B cell (primary cell): Measurements from ENCODE around the gene CCDC8. TPM values are rescaled to one million over a fixed set of nuclear protein-coding genes. Genes with fewer than 3 reads are reported as not detected.

ENCODE experiments used
- ATAC-seq: fragments of 200-7000 bp; cut with Tn5 transposase; one replicate; pipeline ENCODE4 v1.10.0; 2021; ENCODE audit warnings: low read depth, mild to moderate bottlenecking, moderate number of reproducible peaks, moderate library complexity
- CTCF ChIA-PET: fragments of 350-600 bp; sonication (Branson Sonifier 250); formaldehyde crosslinking; loops from one replicate; lab custom pipeline; 2021; ENCODE audit warnings: antibody characterized with exemption, inconsistent platforms; lab: Charles Lee
- POLR2A ChIA-PET: fragments of 350-600 bp; sonication (Branson Sonifier 250); formaldehyde crosslinking; loops from one replicate; lab custom pipeline; 2021; ENCODE audit warnings: antibody characterized with exemption; lab: Charles Lee
- DNase-seq: peaks from one replicate; pipeline ENCODE4 v3.0.0; 2013
- H2AFZ ChIP-seq: 2 replicates; pipeline ENCODE4 v1.6.1; 2012; ENCODE audit warnings: mild to moderate bottlenecking, low read depth, low read length; ENCODE audit not compliant: insufficient read depth, poor library complexity, severe bottlenecking
- H3K27ac ChIP-seq, 2 donors: 1 replicate in 1 of 2; 2 replicates in 1 of 2; pipeline ENCODE4 v1.5.1; 2012 to 2013; ENCODE audit warnings: low read length in 2 of 2, mild to moderate bottlenecking in 2 of 2, moderate library complexity in 1 of 2
- H3K27me3 ChIP-seq, 4 experiments: fragments of 200-600 bp in 1 of 4; sonication (generic) in 1 of 4; replicated peaks in 1 of 4; 1 replicate in 2 of 4; 2 replicates in 2 of 4; pipeline versions ENCODE4 v1.6.1 to v1.7.0; 2013 to 2016; ENCODE audit warnings: low read length in 3 of 4, mild to moderate bottlenecking in 2 of 4, mixed read lengths in 1 of 4, moderate library complexity in 1 of 4; ENCODE audit not compliant: insufficient read depth in 4 of 4, control insufficient read depth in 3 of 4; ENCODE audit errors: control extremely low read depth in 1 of 4
- H3K36me3 ChIP-seq, 2 experiments: replicated peaks in 1 of 2; 1 replicate in 1 of 2; 2 replicates in 1 of 2; pipeline versions ENCODE4 v1.6.1 to v1.7.1; 2013; ENCODE audit warnings: low read length in 1 of 2; ENCODE audit not compliant: insufficient read depth in 2 of 2, control insufficient read depth in 1 of 2; ENCODE audit errors: control extremely low read depth in 1 of 2, extremely low read depth in 1 of 2
- H3K4me1 ChIP-seq, 2 donors: fragments of 200-600 bp in 1 of 2; sonication (generic) in 1 of 2; 1 replicate in 1 of 2; 2 replicates in 1 of 2; pipeline versions ENCODE4 v1.5.1 to v1.6.1; 2013 to 2017; ENCODE audit warnings: low read length in 2 of 2; ENCODE audit not compliant: control insufficient read depth in 2 of 2, insufficient read depth in 2 of 2
- H3K4me2 ChIP-seq: replicated peaks from 2 replicates; pipeline ENCODE3; 2012; ENCODE audit warnings: mild to moderate bottlenecking, low read depth, low read length; ENCODE audit not compliant: poor library complexity, severe bottlenecking
- H3K4me3 ChIP-seq, 5 experiments: fragments of 200-600 bp in 1 of 5; sonication (generic) in 1 of 5; 1 replicate in 3 of 5; 2 replicates in 2 of 5; pipeline versions ENCODE4 v1.5.1 to v1.7.0; 2011 to 2016; ENCODE audit warnings: low read length in 4 of 5, mild to moderate bottlenecking in 4 of 5, low read depth in 2 of 5, control low read depth in 1 of 5, moderate library complexity in 1 of 5; ENCODE audit not compliant: insufficient read depth in 1 of 5; ENCODE audit errors: control extremely low read depth in 1 of 5, extremely low read depth in 1 of 5
- H3K79me2 ChIP-seq: fragments of 200-600 bp; sonication (generic); one replicate; pipeline ENCODE4 v1.6.0; 2016; ENCODE audit warnings: low read length; ENCODE audit not compliant: control insufficient read depth, insufficient read depth
- H3K9ac ChIP-seq: fragments of 200-600 bp; sonication (generic); 2 replicates; pipeline ENCODE4 v1.6.1; 2017; ENCODE audit warnings: mild to moderate bottlenecking, low read length, moderate library complexity
- H3K9me3 ChIP-seq, 3 donors: one replicate each; pipeline versions ENCODE4 v1.6.1 to v1.7.1; 2013; ENCODE audit warnings: low read length in 2 of 3; ENCODE audit not compliant: control insufficient read depth in 2 of 3, insufficient read depth in 1 of 3; ENCODE audit errors: control extremely low read depth in 1 of 3
- H4K20me1 ChIP-seq: 2 replicates; pipeline ENCODE4 v1.6.0; 2012; ENCODE audit warnings: mild to moderate bottlenecking, low read length; ENCODE audit not compliant: insufficient read depth, control insufficient read depth, poor library complexity, severe bottlenecking
- H3K27ac Mint-ChIP-seq: one replicate; pipeline ENCODE4 v1.8.0; 2021; ENCODE audit warnings: mixed read lengths
- H3K27me3 Mint-ChIP-seq: one replicate; pipeline ENCODE4 v1.8.0; 2021; ENCODE audit warnings: mixed read lengths
- H3K4me1 Mint-ChIP-seq: one replicate; pipeline ENCODE4 v1.8.0; 2021; ENCODE audit warnings: mixed read lengths
- H3K4me3 Mint-ChIP-seq: one replicate; pipeline ENCODE4 v1.8.0; 2021; ENCODE audit warnings: mixed read lengths
- H3K9me3 Mint-ChIP-seq: one replicate; pipeline ENCODE4 v1.8.0; 2022; ENCODE audit warnings: mixed read lengths; ENCODE audit not compliant: insufficient read depth
- CTCF ChIP-seq: fragments of 200-600 bp; IDR thresholded peaks from one replicate; pipeline ENCODE4 v1.8.0; 2022; ENCODE audit warnings: antibody characterized with exemption, mild to moderate bottlenecking
- EZH2 ChIP-seq: IDR thresholded peaks from 2 replicates; pipeline ENCODE4 v1.6.1; 2012; ENCODE audit warnings: borderline replicate concordance, low read depth, mild to moderate bottlenecking, moderate library complexity, low read length; ENCODE audit not compliant: insufficient read depth, poor library complexity, severe bottlenecking
- WGBS: methylation state at CpG from one replicate; pipeline ENCODE4 v1.1.5; 2013; ENCODE audit warnings: missing lambda C conversion rate; ENCODE audit not compliant: insufficient coverage; 5-methylcytosine and 5-hydroxymethylcytosine counted together
- intact Hi-C: fragments of 100-400 bp; cut with micrococcal nuclease; formaldehyde crosslinking; loops from one replicate; pipeline ENCODE4 v1.10.0; 2022
- polyA plus RNA-seq: library from polyadenylated mRNA; depleted of rRNA; stranded (reverse); fragments of >200 nt; gene quantifications from 2 replicates; pipeline ENCODE4 v1.2.3, GENCODE V29; 2012
- total RNA-seq, 2 donors: library from RNA; stranded (reverse); fragments of 120-200 nt in 1 of 2; gene quantifications; 1 replicate in 1 of 2; 2 replicates in 1 of 2; pipeline versions ENCODE4 v1.2.3 to v1.2.4, GENCODE V29; 2013 to 2022

CCDC8 gene
- total and polyA plus RNA-seq, 2 donors (not counting 1 experiment from before 2014, with no cell fraction given): not detected

GRCh38 chr19:46452186-46452585 lies 38.8 kb upstream of the CCDC8 start:
- CTCF ChIA-PET: no interaction called here
- peaks cover 24% of the 10 kb centered on the region for H3K27me3 Mint-ChIP-seq

GRCh38 chr19:46451352-46451751 lies 38.0 kb upstream of the CCDC8 start:
- CTCF ChIA-PET: no interaction called here
- POLR2A ChIA-PET: no interaction called here

More at GRCh38 chr19:46452186-46452585, 38.8 kb upstream of the CCDC8 start:
- H2AFZ ChIP-seq: no peak overlapping the region
- no peaks in the 10 kb centered on the region for H3K4me1 Mint-ChIP-seq
- POLR2A ChIA-PET: no interaction called here
- H3K4me2 ChIP-seq: no peak overlapping the region
- no peak overlapping the region for H3K4me3 ChIP-seq
- no peak for ATAC-seq
- peaks cover 0 to 11% (median 0%) of the 10 kb centered on the region in 4 experiments for H3K27me3 ChIP-seq
- no peak overlapping the region for H3K9ac ChIP-seq
- peaks cover 7% of the 10 kb centered on the region for H3K9me3 Mint-ChIP-seq
- TF ChIP-seq CTCF (no peak), EZH2 (no peak)
- H3K9me3 ChIP-seq: peaks cover 0 to 10% (median 4%) of the 10 kb centered on the region in 3 donors
- H3K36me3 ChIP-seq: no peaks in the 10 kb centered on the region
- no peak overlapping the region for H3K4me3 Mint-ChIP-seq
- H3K4me1 ChIP-seq: no peaks in the 10 kb centered on the region
- no peaks in the 10 kb centered on the region for H3K79me2 ChIP-seq
- no peak for DNase-seq
- H3K27ac Mint-ChIP-seq: no peak overlapping the region
- intact Hi-C loops: no loop called here
- no peak overlapping the region for H3K27ac ChIP-seq
- WGBS: 61% methylated on average over 3 of the region's 4 CpGs
- no peaks in the 10 kb centered on the region for H4K20me1 ChIP-seq

More at GRCh38 chr19:46451352-46451751, 38.0 kb upstream of the CCDC8 start:
- Mint-ChIP-seq H3K27ac (no peak overlapping the region), H3K9me3 (peaks cover 7% of the 10 kb centered on the region), H3K27me3 (peaks cover 24% of the 10 kb centered on the region), H3K4me3 (no peak overlapping the region), H3K4me1 (no peaks in the 10 kb centered on the region)
- no peaks in the 10 kb centered on the region for H4K20me1 ChIP-seq
- no peaks in the 10 kb centered on the region for H3K36me3 ChIP-seq
- no peak overlapping the region for H2AFZ ChIP-seq
- no peaks in the 10 kb centered on the region for H3K4me1 ChIP-seq
- ATAC-seq: no peak
- no peak overlapping the region for H3K4me2 ChIP-seq
- H3K4me3 ChIP-seq: no peak overlapping the region
- no peaks in the 10 kb centered on the region for H3K79me2 ChIP-seq
- TF ChIP-seq EZH2 (no peak), CTCF (no peak)
- no peak for DNase-seq
- H3K27me3 ChIP-seq: peaks cover 0 to 11% (median 0%) of the 10 kb centered on the region in 4 experiments
- WGBS: 78% methylated on average over 5 of the region's 6 CpGs
- H3K9ac ChIP-seq: no peak overlapping the region
- intact Hi-C loops: no loop called here
- H3K9me3 ChIP-seq: peaks cover 0 to 10% (median 4%) of the 10 kb centered on the region in 3 donors
- H3K27ac ChIP-seq: no peak overlapping the region
